ENCODE results near the gene TFCP2L1.

Gene TFCP2L1

GRCh38 chr2:121195036-121195435 is 90.0 kb downstream of the TFCP2L1 start:
- DNase-seq: no peak

GRCh38 chr2:121194626-121195025 is 90.4 kb downstream of the TFCP2L1 start:
- DNase-seq: no peak

- DNase-seq: no peak
Observed at GRCh38 chr2:121193185-121193584, 91.8 kb downstream of the TFCP2L1 start.

DNA sequence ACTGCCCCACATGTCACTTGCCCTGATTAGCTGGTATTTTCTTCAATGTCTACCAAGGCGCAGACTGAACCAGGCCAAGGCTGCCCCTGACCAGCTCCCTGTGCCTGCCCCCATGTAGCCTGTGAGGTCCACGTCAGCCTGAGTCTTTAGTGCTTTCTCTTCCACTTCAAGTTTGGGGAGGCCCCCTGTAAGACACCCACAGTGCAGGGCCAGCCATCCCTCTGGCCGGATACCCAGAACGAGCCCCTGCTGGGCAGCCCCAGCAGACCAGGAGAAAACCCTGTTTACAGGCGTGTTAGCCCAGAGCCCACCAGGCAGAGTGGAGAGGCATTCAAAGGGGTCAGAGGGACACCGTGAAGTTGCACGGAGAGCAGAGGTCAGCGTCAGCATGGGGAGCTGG is 92.4 kb downstream of the TFCP2L1 start:
- DNase-seq: no peak

- no peak for DNase-seq
Observed at GRCh38 chr2:121191191-121192170, 93.5 kb downstream of the TFCP2L1 start.

DNA sequence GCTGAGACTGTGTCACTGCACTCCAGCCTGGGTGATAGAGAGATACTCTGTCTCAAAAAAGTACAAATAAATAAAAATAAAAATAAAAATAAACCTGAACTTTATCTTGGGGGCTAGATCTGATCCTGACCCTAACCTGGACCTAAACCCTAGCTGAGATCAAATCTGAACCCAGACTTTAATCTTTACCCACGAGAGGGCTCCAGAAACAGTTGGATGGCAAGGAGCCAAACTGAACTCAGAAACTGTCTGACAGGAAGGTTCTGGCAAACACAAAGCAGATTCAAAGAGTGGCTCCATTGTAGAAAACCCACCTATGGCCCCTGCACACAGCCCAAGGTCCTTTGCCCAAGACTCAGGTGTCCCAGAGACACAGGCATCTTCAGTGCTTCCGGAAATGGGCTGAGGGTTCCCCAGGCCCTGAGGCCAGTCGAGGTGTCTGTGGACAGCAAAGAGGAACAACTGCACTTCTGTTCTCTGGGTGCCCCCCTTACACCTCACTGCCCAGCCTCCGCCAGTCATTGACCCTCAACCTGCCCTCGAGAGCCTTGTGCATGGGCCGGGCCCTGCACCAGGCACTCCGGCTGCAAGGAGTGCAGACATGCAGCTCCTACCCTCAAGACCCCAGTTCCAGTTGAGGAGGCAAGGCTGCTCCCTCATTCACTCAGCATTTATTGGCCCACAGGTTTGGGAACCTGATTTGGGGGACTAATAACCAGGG is 95.2 kb downstream of the TFCP2L1 start:
- no peak for DNase-seq

GRCh38 chr2:121189011-121189410 is 96.0 kb downstream of the TFCP2L1 start:
- peak; percentile 20 for DNase-seq

DNA sequence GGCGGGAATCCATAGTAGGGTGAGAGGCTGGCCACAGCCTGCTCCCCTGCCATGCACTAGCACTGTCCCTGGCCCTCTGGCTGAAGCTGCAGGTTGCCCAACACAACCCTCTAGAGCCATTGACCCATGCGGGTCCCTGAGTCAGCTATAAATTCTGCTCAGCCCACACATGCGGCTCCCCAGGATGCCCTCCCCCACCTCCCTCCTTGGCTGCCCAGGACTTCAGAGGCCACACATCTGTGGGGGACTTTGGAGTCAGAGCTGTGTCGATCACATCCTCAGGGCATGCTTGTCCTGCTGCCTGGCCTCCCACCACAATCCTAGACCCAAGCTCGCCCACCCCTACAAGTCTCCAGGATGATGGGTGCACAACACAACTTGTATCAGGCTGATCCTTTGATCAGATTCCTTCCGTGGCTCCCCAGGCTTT is 97.0 kb downstream of the TFCP2L1 start:
- no peak for DNase-seq

DNA sequence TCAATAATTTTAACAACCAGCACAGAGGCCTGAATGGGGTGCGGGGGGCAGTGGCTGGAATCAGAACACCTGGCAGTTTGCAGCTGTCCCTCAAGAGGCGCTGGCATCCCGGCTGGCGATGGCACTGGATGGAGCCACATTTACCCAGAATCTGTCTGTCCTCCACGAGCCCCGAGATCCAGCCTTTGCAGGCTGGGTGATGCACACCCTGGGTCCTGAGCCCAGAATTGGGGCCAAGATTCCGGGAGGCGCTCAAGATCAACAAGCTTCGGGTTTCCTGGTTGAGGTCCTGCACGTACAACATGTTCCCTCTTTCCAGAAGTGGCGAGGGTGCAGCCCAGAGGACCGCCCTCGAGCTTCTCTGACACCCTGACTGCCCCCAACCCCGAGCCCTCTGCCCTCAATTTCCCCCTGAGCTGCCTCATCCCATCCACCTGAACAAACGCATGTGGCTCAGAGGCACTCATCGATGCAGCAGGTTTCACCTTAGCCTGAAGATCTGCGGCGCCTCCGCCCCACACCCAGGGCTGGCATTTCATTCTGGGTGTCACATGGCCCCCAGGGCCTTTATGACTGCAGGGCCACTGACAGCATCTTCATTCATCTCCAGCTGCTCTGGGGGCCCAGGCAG is 97.5 kb downstream of the TFCP2L1 start:
- DNase-seq: no peak

GRCh38 chr2:121186261-121186660 is 98.7 kb downstream of the TFCP2L1 start:
- DNase-seq: no peak

DNA sequence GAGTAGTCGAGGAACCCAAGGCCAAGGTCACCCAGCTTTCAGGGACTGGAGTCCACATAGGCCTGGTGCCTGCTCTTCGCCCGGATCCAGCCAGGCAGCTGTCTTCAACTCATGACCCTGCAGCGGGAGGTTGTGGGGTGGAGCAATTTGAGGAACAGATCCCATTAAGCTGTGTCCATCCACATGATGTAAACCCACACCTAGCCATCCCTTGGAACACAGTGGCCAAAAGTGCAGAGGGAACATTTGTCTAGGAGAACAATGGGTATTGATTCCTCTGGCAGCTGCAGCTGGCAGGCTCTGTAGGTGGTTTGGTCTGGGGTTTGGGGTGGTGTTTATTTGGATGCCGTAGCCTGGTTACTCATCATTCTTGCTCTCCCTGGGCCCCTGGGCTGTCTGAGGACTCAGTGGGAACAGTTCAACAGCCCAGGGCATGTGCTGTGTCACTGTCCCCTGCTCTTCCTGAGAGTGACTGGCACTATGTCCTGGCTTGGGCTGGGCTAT is 99.4 kb downstream of the TFCP2L1 start:
- DNase-seq: no peak

DNA sequence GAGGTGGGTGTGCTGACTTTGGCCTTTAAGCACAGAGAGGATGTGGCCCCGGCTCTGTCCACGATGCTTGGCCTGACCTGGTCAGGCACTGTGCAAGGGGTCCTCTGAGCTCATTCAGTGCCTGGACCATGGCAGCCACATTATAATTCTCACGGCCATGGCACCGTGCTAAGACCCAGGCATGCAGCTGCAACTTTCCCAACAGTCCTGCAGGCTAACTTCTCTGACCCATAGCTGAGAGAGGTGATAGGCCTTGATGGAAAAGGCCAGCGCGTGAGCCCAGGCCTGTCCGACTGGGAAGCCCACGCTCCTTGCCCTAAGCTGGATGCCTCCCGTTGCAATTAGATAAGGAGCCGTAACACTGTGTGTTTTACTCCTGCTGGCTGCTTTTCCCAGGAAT is 99.9 kb downstream of the TFCP2L1 start:
- DNase-seq: no peak

- DNase-seq: no peak
Observed at GRCh38 chr2:121184248-121184862, 100.6 kb downstream of the TFCP2L1 start.

GRCh38 chr2:121182520-121182919 is 102.5 kb downstream of the TFCP2L1 start:
- DNase-seq: no peak

GRCh38 chr2:121179467-121179866 is 105.5 kb downstream of the TFCP2L1 start:
- DNase-seq: no peak

DNA sequence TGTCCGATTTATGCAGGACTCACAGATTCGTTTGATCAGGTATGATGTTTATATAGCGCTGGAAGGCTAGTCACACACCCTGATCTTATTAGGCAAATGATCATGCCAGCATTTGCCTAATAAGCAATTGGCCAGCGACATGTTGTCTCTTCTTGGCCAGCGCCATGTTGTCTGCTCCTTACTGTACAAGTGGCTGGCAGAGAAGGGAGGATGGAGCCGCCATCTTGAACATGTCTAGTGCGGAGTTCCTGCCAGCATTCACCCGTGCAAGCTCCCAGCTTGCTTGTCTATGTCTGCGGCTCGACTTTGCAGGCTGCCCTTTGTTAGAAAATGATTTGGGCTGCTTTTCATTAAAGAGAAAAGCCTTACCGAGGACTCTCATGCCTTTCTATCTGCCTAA is 106.3 kb downstream of the TFCP2L1 start:
- DNase-seq: no peak

- no peak for DNase-seq
Observed at GRCh38 chr2:121177896-121178295, 107.1 kb downstream of the TFCP2L1 start.

DNA sequence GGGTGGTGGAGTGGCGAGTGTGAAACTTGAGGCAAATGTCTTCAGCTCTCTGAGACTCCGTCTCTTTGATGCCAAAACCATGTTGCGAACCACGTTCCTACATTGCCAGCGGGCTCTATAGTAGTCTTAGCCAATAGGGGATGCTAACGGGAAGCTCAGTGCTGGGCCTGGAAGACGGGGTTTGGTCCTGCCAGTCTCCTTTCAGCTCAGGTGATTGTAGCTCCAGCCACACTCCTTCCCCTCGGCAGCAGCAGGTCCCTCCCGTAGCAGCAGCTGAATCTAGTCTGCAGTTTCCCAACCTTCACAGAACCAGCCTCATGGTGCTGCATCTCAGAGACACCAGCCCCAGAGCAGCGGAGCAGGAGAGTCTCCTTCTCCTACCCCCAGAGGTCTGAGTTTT is 109.7 kb downstream of the TFCP2L1 start:
- DNase-seq: no peak

DNA sequence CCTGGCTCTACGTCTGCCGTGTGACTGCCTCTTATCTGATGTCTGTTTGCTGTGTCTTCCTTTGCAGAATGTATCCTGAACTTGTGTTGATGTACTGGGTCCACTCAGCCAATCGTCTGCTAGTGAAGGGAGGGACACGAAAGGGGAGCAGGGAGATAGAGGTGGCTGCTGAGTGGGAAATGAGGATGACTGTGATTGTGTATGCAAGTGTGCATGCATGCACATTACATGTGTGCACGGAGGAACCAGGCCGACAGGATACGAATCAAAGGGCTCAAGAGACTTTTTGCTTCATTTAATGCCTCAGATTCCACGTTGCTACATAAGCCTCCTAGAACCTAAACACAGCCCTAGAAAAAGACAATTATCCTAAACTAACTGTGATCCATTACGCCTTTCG is 111.2 kb downstream of the TFCP2L1 start:
- no peak for DNase-seq

GRCh38 chr2:121173112-121173511 is 111.9 kb downstream of the TFCP2L1 start:
- DNase-seq: no peak

- DNase-seq: no peak
Observed at GRCh38 chr2:121172456-121172855, 112.5 kb downstream of the TFCP2L1 start.

GRCh38 chr2:121171625-121172119 is 113.3 kb downstream of the TFCP2L1 start:
- peak; percentile 69 for DNase-seq

DNA sequence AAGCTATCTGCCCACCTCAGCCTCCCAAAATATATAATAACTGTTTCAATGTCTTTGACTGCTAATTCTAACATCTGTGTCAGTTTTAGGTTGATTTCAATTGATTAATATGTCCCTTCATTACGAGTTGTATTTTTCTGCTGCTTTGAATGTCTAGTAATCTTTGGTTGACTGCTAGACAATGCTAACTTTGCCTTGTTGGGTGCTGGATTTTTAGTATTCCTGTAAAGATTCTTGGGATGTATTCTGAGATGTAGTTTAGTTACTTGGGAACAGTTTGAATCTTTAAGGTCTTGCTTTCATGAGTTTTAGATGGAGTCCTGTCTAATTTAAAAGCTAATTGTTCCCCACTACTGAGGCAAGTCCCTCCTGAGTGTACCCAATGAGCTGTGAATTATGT is 114.4 kb downstream of the TFCP2L1 start:
- no peak for DNase-seq

All from NK-92 treated with Interleukin-12 subunit alpha and Interleukin-12 subunit beta, amount 100 ng/mL, for 24 hours (cell line).